A549 treated with CpdA at 1 μM for 4 hours (cell line): ENCODE measurements around the gene DDX27. TPM values are rescaled to one million over a fixed set of nuclear protein-coding genes. Genes with fewer than 3 reads are reported as not detected.

Source experiments
- total RNA-seq: library from RNA; stranded (reverse); fragments of 200-300 nt; extraction: Qiagen RNA extraction; gene quantifications from 5 replicates; pipeline ENCODE4 v1.2.3, GENCODE V29; 2022; ENCODE audit warnings: low read depth

Gene DDX27
- 63.7 to 64.6 TPM (median 64.2 TPM) in 5 replicates for total RNA-seq

GRCh38 chr20:49219091-49219923, at the start of gene DDX27:
Gene DDX27, plus strand, starts transcription at chr20:49219416. Its CDS starts 33 bp downstream, at chr20:49219449.

DNA sequence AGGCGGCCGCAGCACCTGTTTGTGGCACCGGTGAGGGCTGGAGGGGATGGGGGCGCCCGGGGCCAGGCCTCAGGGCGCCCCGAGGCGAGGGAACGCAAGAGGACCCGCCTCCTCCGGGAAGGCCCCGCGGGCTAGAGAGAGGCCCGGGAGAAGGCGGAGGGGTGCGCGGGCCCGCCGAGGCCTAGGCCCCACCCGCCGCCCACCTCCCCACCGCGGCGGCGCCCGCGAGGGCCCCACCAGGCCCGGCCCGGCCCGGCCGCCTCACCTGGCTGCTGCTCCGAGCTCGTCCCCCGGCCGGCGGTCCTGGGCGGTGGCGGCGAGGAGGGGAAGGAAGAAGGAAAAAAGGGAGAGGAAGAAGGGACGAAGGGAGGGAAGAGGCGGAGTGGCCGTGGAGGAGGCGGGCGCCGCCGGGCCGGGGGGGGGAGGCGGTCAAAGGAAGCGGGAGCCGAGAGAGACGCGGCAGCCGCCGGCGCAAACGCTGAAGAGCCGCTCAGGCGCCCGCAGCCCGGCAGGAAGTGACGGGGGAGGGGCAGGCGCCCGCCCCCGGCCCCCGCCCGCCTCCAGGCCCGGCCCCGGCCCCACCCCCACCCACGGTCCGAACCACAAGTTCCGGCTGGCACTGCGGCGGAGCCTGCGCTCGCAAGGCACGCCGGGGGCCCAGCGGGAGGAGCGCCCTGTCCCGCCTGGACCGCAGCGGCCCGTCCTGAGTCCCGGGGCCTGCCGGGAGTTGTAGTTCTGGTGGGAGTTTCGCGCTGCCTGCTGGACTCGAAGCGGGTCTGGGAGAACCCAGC, 31.2 kb upstream of the DDX27 start, which contains the start of gene STAU1:
TSS of gene STAU1 (minus strand) at position 484 of the 791 bp plus-strand sequence. CDS start 22,133 bp downstream, outside the sequence.

DNA sequence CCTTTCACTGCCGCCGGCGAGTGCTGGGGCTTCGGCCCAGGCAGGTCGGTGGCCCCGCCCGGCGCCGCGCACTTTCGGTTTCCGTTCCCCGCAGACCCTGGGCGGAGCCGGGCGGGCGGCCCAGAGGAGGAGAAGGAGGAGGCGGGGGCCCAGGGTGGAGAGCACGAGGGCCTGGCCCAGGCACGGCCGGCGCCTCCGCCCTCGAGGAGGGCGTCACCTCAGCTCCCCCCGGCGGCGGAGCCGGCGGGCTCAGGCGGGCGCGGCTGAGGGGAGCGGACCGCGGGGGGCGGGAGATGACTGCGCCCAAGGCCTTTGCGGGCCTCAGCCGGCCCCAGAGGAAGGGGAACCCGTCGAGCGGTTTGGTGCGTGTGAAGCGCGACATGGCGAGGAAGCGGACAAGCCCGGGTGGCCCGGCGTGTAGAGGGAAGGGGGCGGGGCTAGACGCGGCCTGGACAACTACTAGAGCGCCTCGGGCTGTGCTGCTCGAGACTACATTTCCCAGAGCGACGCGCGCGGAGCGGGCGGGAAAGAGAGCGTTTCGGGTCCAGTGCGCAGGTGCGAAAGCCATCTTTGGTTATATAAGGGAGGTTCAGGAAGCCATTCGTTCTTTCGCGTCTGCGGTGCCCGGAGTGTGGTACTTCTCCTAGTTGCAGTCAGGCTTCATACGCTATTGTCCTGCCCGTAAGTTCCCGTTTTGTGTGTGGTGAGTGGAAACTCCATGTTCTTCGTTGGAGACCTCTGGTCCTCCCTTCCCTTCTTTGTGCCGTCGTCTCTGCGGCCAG, 59.0 kb downstream of the DDX27 start, which contains the start of gene ZNFX1:
TSS of gene ZNFX1 (minus strand) at position 22 of the 782 bp plus-strand sequence. CDS start 2,218 bp downstream, outside the sequence.

Other genes with a start within 250 kb of the DDX27 start
- 96.8 to 101 TPM (median 98.5 TPM) in 5 replicates for gene CSE1L, start 173.1 kb upstream of the DDX27 start, total RNA-seq
- gene STAU1, start 31.1 kb upstream of the DDX27 start, total RNA-seq: 59.7 to 66.3 TPM (median 63.7 TPM) in 5 replicates
- 21.7 to 27.8 TPM (median 23.3 TPM) in 5 replicates for gene ZNFX1, start 58.6 kb downstream of the DDX27 start, total RNA-seq